HG03066 (cell line): ENCODE results near the gene TNFSF10.
"Not testable (repeated sequence)": the region's sequence is repeated elsewhere in the genome, so short reads cannot be mapped to it uniquely, and the experiment has no call there.

Experiments used
- ATAC-seq: cut with Tn5 transposase; IDR thresholded peaks from one replicate; pipeline ENCODE4 v1.9.1; 2021; ENCODE audit warnings: low read depth; ENCODE audit not compliant: unreplicated experiment

The TNFSF10 gene

DNA sequence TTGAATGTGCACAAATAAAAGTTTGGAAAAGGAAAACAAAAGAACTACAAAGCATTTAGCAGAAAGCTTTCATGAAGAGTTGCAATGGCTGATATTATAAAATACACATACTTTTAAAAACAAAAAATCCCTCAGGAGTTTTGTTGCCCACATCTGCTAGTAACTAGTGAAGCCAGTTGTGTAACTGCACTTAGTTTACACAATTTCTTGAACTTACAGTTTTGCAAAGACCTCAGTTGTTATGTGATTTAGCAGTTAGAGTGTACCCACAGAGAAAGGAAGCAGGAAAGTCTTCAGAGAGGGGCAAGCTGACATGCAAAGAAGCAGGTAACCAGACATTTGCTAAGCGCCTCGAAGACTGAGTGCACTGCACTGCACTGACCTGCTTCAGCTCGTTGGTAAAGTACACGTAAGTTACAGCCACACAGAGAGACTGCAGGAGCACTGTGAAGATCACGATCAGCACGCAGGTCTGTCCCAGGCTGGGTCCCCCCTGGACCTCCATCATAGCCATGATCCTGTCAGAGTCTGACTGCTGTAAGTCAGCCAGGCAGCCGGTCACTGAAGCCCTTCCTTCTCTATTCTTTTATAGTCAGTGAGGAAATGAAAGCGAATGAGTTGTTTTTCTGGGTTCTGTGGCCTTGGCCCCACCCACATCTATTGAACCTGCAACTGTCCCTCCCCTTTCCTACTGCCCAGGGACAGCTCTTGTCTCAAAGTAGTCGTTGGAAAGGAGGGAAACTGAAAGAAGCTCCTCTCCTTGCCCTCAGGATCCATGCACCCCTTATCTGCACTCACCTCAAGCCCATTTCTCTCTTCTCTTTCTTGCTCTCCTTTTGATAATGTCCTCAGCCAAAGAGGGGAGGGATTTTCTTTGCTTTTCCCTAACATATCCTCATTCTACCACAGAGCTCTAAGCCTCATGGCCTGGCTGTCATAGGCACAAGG is at the start of gene TNFSF10:
TNFSF10 (minus strand) TSS at position 560 of the 948 bp plus-strand sequence; CDS start at position 514, 46 bp downstream.
- peak; percentile 90 for ATAC-seq

DNA sequence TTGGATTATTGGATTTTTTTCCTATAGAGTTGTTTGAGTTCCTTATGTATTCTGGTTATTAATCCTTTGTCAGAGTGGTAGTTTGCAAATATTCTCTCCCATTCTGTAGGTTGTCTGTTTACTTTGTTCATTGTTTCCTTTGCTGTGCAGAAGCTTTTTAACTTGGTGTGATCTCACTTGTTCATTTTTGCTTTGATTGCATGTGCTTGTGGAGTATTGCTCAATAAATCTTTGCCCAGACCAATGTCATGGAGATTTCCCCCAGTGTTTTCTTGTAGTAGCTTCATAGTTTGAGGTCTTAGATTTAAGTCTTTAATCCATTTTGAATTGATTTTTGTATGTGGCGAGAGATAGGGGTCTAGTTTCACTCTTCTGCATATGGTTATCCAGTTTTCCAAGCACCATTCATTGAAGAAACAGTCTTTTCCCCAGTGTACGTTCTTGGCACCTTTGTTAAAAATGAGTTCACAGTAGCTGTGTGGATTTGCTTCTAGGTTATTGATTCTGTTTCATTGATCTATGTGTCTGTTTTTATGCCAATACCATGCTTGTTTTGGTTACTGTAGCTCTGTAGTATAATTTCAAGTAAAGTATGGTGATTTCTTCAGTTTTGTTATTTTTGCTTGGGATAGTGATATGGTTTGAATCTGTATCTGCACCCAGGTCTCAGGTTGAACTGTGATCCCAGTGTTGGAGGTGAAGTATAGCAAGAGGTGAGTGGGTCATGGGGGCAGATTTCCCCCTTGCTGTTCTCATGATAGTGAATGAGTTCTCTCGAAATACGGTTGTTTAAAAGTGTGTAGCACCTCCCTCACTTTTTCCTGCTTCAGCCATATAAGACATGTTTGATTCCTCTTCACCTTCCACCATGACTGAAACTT is 46.1 kb upstream of the TNFSF10 start:
- ATAC-seq: no peak

DNA sequence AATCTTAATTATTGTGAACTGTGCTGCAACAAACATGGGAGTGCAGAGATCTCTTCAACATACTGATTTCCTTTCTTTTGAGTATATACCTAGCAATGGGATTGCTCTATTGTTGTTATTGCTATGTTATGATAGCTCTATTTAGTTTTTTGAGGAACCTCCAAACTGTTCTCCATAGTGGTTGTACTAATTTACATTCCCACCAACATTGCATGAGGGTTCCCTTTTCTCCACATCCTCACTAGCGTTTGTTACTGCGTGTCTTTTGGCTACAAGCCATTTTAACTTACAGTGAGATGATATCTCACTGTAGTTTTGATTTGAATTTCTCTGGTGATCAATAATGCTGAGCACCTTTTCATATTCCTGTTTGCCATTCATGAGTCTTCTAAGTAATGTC is 45.5 kb upstream of the TNFSF10 start:
- ATAC-seq: no peak

DNA sequence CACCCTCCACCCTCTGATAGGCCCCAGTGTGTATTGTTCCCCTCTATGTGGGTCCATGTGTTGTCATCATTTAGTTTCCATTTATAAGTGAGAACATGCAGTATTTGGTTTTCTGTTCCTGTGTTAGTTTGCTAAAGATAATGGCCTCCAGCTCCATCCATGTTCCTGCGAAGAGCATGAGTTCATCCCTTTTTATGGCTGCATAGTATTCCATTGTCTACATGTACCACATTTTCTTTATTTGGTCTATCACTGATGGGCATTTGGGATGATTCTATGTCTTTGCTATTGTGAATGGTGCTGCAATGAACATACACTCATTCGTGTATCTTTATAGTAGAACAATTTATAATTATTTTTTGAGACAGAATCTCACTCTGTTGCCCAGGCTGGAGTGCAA is 43.6 kb upstream of the TNFSF10 start:
- not testable (repeated sequence) for ATAC-seq

DNA sequence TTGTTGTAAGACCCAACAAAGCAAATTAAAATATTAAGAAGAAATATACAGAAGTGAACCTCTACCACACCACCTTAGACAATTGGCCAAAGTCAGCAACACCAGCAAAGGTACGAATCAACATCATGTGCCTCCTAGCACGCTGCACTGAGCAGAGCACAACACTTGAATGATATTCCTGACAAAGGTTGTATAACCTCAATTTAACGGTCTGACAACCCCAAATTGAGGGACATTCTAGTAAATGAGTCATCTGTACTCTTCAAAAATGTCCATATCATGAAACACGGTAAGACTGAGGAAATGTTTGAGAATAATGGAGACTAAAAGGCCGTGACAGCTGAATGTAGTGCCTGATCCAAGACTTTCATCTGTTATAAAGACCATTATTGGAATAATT is 41.3 kb upstream of the TNFSF10 start:
- no peak for ATAC-seq

DNA sequence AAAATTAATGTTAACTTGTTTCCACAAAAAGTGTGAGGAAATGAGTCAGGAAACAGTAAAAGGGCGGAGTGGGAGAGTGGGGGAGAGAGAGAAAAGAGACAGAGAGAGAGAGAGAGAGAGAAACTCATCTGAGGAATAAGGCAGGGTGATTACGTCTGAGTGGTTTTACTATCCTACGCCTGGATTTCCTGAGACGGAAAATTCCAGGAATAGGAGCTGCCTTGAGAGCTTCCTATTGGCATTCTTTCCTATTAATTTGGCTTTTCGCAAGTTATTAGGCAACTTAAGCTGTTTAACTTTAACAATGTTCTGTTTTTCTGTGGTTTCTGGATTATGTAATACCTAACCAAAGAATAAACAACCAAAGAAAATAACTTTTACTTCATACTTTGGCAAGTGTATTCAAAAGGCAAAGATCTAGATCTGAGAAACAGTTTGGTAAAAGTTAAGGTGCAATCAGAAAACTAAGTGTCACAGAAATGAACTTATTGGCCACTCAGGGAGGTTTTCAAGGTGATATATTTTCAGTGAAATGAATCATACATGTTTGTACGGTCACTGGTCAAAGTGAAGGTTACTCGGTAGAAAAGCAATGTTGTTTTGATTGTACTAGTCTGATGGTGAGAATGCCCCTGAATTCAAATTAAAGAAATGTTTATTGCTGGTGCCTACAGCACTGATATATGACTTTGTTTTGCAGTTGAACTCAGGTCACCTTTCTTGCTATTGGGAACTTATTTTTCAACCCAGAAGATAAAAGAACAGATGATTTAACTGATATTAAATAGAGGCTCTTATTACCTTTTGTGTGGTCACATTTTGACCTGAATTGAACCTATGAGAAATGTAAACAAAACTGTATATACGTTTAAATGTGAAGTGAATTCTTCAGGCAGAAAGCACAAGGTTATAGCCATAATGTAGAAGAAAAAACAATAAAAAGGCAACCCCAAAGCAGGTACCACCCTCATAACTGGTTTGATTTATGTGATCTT is 39.9 kb upstream of the TNFSF10 start:
- peak; percentile 58 for ATAC-seq

DNA sequence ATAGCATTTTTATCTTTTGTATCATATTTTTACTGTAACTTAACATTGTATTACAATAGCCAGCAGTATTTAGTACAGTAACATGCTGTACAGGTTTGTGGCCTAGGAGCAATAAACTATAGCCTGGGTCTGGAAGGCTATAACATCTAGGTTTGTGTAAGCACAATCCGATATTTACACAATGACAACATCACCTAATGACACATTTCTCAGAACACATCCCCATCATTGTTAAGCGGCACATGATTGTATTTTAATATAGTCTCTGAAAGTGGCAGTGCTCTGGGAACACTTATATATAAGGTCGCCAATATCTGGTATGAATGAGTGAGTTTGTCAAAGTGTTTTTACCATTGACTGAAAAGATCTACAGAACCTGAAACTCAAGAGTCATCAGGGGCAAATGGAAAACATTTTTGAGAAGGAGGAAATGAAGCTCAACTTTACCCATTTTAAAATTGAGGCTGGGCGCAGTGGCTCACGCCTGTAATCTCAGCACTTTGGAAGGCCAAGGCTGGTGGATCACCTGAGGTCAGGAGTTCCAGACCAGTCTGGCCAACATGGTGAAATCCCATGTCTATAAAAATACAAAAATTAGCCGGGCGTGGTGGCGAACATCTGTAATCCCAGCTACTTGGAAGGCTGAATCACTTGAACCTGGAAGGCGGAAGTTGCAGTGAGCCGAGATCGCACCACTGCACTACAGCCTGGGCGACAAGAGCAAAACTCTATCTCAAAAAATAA is 38.8 kb upstream of the TNFSF10 start:
- no peak for ATAC-seq

DNA sequence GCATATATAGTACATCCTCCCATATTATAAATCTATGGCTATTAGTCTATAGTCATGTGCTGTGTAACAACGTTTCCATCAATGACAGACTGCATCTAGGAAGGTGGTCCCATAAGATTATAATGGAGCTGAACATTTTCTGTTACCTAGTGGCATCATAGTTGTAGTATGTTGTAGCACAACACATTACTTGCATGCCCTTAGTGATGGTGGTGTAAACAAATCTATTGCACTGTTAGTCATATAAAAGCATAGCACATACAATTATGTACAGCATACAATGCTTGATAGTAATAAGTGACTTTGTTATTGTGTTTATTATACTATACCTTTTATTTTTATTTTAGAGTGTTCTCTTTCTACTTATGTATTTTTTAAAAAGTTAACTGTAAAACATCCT is 37.4 kb upstream of the TNFSF10 start:
- ATAC-seq: no peak

DNA sequence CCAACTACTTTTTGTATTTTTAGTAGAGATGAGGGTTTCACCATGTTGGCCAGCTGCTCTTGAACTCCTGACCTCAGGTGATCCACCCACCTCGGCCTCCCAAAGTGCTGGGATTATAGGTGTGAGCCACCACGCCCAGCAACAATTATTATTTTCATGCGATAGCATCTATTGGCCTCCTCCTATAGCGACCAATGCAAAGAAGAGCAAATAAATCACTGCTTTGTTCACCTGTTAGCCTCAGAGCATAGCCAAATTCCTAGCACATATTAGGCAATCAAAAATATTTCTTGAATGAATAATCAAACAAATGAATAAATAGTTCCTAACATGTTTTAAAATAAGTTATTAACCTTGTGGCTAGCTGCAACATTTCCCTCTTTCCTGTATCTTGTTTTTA is 36.8 kb upstream of the TNFSF10 start:
- no peak for ATAC-seq

DNA sequence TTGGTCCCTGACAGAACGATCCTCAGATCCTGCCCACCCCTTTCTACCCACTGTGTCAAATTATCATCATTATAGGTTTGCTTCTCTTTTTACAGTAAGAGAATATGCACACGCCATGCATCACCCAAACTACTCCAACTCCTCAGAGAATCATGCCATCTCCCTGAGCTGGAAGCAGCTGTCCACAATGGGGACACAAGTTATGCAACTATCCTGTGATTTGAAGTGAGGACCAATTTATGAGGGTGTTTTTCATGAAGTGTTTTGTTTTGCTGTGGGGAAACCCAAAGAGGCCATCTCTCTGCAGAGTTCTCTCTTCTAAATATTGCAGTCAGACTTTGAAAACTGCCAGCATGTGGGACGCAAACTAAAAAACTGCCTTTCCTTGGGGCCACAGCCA is 35.8 kb upstream of the TNFSF10 start:
- ATAC-seq: no peak

DNA sequence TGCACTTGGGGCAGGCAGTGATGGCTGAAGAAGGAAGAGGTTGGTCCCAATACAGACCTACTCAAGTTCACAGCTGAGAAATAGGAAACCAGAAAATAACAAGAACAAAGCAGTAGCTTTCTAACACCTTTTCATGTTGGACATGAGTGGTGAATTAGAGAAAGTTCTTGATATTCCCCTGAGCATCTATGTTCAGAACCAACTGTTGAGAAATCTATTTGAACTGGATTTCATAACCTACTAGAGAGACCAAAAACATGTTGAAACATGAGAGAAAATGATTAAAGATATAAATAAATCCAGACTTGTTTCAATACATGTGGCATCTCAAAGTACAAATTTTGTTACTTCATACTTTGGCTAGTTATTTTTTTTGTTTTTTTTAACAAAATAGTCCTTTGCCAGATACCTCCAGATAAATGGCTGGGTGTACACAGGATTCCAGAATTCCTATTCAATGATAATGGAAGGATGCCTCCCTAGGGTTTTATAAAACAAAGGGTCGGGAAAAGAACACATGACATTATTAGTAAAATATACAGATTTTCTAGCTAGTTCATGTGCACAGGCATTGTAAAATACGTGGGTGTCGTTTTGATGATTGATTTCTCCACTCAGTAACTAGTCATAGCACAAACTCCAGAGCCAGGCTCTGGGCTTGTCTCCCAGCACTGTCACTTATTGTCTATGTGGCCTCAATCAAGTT is 34.4 kb upstream of the TNFSF10 start:
- no peak for ATAC-seq

DNA sequence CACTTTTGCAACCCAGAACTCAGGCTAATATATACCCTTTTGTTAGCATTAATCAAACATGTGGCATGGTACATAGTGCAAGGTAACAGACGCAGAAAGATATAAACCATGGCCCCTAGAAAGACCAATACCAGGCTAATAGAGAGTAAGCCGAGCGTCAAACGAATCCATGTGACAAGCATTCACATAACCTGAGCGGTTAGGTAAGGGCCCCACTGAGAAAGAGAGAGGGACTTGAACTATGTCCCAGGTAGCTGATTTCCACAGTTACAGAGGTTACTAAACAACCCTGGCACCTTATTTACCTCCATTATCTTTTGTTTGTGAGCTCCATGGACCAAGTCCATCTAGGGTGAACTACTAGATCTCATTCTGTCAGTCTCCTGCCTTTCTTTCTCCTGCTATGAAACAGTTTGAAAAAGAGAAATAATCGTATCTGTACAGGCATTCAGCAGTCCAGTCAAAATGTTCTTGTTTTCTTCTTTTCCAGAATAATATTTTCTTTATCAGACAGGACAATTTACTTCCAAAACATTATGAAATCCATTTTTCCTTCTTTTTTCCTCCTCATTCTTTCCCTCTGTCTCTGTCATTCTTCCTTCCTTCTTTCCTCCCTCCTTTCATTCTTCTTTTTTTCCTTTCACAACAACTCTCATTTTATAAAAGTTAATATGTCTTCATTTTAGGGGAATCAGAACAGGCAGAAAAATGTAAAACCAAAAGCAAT is 30.5 kb upstream of the TNFSF10 start:
- no peak for ATAC-seq

DNA sequence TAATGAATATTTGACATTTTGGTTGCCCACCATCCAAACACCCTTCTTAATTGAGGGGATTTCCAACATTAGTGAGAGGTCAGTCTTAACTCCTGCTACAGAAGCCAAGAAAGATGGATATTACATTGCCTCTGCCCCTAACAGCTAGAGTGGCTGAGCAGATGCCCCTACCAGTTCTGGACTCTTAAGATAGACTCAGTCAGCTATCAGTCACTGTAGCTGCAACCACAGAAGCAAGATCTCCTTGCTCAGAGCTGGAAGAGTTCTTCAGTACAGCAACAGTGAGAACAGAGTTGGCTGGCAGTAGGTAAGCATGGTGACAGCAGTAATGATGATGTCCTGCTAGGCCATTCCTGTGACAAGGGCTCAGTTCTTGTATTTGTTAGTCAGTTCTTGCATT is 29.4 kb upstream of the TNFSF10 start:
- ATAC-seq: no peak

DNA sequence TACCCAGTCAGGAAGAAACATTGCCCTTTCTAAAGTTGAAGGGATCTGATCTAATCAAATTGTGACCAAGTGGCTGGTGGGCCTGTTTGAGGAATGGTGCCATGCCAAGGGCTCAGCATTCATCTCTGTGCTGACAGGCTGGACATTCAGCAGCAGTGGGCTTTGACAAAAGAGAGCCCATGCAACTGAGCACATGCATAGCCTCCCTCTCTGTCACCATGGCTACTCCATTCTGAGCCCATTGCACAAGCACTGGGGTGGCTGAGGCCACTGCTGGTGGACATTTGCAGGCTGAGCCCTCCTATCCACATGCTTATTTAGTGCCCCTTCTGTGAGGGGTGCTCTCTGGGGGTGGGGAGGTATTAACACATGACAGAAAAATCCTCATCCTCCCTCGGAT is 28.6 kb upstream of the TNFSF10 start:
- ATAC-seq: no peak

DNA sequence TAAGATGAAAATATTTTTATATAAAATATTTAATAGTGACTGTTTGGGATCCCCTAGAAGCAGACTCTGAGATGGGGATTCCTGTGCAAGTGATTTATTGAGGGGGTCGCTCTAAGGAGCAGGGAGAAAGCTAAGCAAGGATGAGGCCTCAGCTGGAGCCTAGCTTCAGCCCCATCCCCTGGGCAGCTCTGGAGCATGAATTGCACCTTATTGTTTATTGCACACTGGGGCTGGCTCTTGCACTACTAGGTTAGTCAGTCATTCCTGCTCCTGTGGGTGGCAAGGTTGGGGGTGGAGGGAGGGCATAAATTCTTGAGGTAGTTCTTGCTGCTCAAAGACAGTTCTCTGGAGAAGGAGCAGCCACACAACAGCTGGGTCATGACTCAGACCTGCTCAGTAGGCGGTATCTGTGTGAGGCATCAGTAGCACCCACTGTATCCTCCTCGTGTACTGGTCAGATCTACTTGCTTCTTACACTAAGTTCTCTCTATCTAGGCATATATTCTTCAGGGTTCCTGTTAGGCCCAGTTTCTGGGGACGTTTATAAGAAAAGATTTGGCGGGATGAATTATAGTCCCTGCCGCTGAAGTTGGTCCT is 27.2 kb upstream of the TNFSF10 start:
- no peak for ATAC-seq

DNA sequence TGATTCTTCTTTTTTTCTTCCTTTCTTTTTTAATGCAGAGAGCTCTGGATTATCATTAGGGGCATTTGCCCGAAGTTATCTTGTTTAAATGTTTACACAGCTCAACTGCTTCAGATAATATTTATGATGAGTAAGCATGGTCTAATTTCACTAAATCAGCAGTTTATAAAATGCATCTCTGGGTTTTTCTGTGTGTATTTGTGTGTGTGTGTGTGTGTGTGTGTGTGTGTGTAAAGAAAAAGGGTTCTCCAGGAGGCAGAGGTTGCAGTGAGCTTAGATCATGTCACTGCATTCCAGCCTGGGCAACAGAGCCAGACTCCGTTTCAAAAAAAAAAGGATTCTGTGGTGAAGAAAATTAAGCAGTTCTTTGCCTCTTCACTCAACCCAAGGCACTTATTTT is 25.9 kb upstream of the TNFSF10 start:
- no peak for ATAC-seq

DNA sequence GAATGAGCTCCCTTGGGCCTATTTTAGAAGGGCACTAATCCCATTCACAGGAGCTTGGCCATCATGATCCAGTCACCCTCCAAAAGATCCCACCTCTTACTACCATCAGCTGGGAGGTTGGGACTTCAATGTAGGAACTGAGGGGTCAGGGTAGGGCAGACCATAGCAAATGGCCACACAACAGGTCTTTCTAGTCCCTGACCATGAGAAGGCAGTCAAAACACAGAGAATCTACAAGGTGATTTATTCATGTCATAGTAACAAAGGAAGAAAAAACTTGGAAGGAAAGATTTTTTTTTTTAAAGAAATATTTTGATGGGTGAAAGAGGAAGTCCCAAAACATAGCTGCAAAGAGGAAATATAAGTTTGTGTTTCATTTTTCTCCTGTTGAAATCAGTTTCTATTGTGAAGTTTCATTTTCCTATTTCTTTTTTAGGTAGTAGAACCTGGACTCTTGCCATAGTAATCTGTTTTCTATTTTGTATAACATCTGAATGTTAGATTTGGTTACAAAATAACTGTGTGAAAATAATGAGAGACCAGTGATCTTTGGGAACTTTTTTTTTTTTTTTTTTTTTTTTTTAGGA is 23.5 kb upstream of the TNFSF10 start:
- peak; percentile 46 for ATAC-seq

DNA sequence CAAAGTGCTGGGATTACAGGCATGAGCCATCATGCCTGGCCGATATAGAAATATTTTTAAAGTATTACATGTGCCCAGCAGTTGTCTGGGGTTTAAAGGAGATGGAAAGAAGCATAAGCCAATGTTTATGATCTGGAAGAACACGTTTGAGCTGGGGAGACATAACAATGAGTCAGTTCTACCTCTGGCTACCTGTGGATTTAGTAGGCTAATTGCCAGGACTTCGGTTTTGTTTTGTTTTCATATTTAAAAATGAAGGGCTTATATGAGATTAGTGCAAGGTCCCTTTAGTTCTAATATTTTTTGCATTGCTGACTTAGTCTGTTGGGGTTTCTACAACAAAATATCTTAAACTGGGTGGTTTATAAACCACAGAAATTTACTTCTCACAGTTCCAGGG is 22.9 kb upstream of the TNFSF10 start:
- no peak for ATAC-seq
